Naive thymus-derived CD8-positive, alpha-beta T cell (primary cell): ENCODE data around the gene MARCKSL1. TPM values are rescaled to one million over a fixed set of nuclear protein-coding genes. Genes with fewer than 3 reads are reported as not detected.

Experiments used
- polyA plus RNA-seq, 3 donors: library from polyadenylated mRNA; unstranded; fragments of 300-500 nt; fragmentation: Illumina TruSeq; gene quantifications; one replicate each; pipeline ENCODE4 v1.2.3, GENCODE V29; 2021
- total RNA-seq, 8 experiments: library from RNA in 2 of 8; stranded (reverse) in 2 of 8; gene quantifications; one replicate each; pipeline ENCODE4 v1.2.3 and lab custom pipeline; 2021 to 2026

The MARCKSL1 gene
- total and polyA plus RNA-seq, 5 experiments from 2014 or later: 37.8 to 81.4 (median 41.1) TPM

Other genes with a start within 250 kb of the MARCKSL1 start
- gene KPNA6, start 228.2 kb downstream of the MARCKSL1 start, total RNA-seq: 10 to 100 TPM; 59.5 to 66.4 TPM
- 10 to 100 TPM; 26.5 to 31.9 (median 28.3) TPM for gene KPNA6, start 228.2 kb downstream of the MARCKSL1 start, polyA plus RNA-seq
- 10 to 100 TPM; 35.7 to 36.0 TPM for gene TXLNA, start 156.6 kb downstream of the MARCKSL1 start, total RNA-seq
- 10 to 100 TPM; 19.0 to 28.3 (median 24.4) TPM for gene TXLNA, start 156.6 kb downstream of the MARCKSL1 start, polyA plus RNA-seq
- 1 to 10 TPM; 6.5 to 7.0 TPM for gene CCDC28B, start 135.6 kb downstream of the MARCKSL1 start, total RNA-seq
- gene CCDC28B, start 135.6 kb downstream of the MARCKSL1 start, polyA plus RNA-seq: 10 to 100 TPM; 15.4 to 17.3 (median 16.3) TPM
- gene IQCC, start 130.6 kb downstream of the MARCKSL1 start, total RNA-seq: 1 to 10 TPM; 1.7 to 2.1 TPM
- gene IQCC, start 130.6 kb downstream of the MARCKSL1 start, polyA plus RNA-seq: under 1 TPM; 0.60 to 0.92 (median 0.73) TPM
- under 1 TPM in 1 of 2 experiments, not detected in 1; 0.22 TPM for gene DCDC2B, start 127.1 kb downstream of the MARCKSL1 start, total RNA-seq
- under 1 TPM in 1 of 3 donors, not detected in 2; 0.08 TPM for gene DCDC2B, start 127.1 kb downstream of the MARCKSL1 start, polyA plus RNA-seq
- 10 to 100 TPM; 24.3 to 26.4 TPM for gene TMEM234, start 113.9 kb downstream of the MARCKSL1 start, total RNA-seq
- 1 to 10 TPM; 2.1 to 4.9 (median 4.4) TPM for gene TMEM234, start 113.9 kb downstream of the MARCKSL1 start, polyA plus RNA-seq
- 10 to 100 TPM; 80.3 to 96.9 TPM for gene EIF3I, start 113.8 kb downstream of the MARCKSL1 start, total RNA-seq
- gene EIF3I, start 113.8 kb downstream of the MARCKSL1 start, polyA plus RNA-seq: 100 to 1,000 TPM; 167 to 181 (median 179) TPM
- gene FAM167B, start 89.0 kb downstream of the MARCKSL1 start, total RNA-seq: 1 to 10 TPM; 1.5 to 1.7 TPM
- gene FAM167B, start 89.0 kb downstream of the MARCKSL1 start, polyA plus RNA-seq: not detected
- 100 to 1,000 TPM; 509 to 515 TPM for gene LCK, start 85.0 kb downstream of the MARCKSL1 start, total RNA-seq
- 1,000 to 10,000 TPM in 1 of 3 donors, 100 to 1,000 TPM in 2; 876 to 1,069 (median 952) TPM for gene LCK, start 85.0 kb downstream of the MARCKSL1 start, polyA plus RNA-seq
- 100 to 1,000 TPM; 154 to 156 TPM for gene HDAC1, start 44.1 kb downstream of the MARCKSL1 start, total RNA-seq
- gene HDAC1, start 44.1 kb downstream of the MARCKSL1 start, polyA plus RNA-seq: 100 to 1,000 TPM; 171 to 202 (median 173) TPM
- 10 to 100 TPM; 28.7 to 30.7 TPM for gene FAM229A, start 26.3 kb upstream of the MARCKSL1 start, total RNA-seq
- under 1 TPM; 0.06 to 0.47 (median 0.14) TPM for gene FAM229A, start 26.3 kb upstream of the MARCKSL1 start, polyA plus RNA-seq
- 1 to 10 TPM; 2.9 to 3.7 TPM for gene TSSK3, start 26.3 kb upstream of the MARCKSL1 start, total RNA-seq
- 1 to 10 TPM in 2 of 3 donors, under 1 TPM in 1; 0.20 to 2.5 (median 2.0) TPM for gene TSSK3, start 26.3 kb upstream of the MARCKSL1 start, polyA plus RNA-seq
- gene BSDC1, start 58.2 kb upstream of the MARCKSL1 start, total RNA-seq: 100 to 1,000 TPM; 112 to 113 TPM
- gene BSDC1, start 58.2 kb upstream of the MARCKSL1 start, polyA plus RNA-seq: 10 to 100 TPM; 29.5 to 39.6 (median 31.1) TPM
- not detected for gene ZBTB8B, start 128.8 kb upstream of the MARCKSL1 start, total RNA-seq
- gene ZBTB8B, start 128.8 kb upstream of the MARCKSL1 start, polyA plus RNA-seq: not detected
- not detected for gene ZBTB8A, start 203.2 kb upstream of the MARCKSL1 start, total RNA-seq
- gene ZBTB8A, start 203.2 kb upstream of the MARCKSL1 start, polyA plus RNA-seq: not detected